Stimulated activated CD4-positive, alpha-beta T cell treated with anti-CD3 and anti-CD28 coated beads, Interleukin-4, amount 100 ng/mL, for 1 hour (primary cell): ENCODE measurements around the gene TMEM178A.
"Not testable (repeated sequence)": the region's sequence is repeated elsewhere in the genome, so short reads cannot be mapped to it uniquely, and the experiment has no call there.

Source experiments
- DNase-seq: peaks from one replicate; pipeline ENCODE4 v3.0.0-alpha.2; 2020

TMEM178A gene

DNA sequence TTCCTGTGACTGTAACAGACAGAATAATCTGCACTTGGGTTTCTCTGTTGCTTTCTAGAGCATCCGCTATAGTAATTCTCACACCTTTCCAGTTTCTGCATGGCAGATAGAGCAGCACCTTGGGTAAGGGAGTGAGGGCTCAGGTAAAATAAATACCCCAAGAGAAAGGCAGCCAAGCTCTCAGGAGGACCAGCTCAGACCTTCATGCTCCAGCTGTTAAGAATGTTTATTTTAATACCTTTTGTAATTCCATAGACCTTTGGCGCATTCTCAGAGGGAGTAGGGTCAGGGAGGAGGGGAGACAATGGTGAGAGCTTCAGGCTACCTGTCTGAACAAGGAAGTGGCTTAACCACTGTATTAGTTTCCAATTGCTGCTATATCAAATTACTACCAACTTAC, 16.2 kb upstream of the TMEM178A start:
- no peak for DNase-seq

DNA sequence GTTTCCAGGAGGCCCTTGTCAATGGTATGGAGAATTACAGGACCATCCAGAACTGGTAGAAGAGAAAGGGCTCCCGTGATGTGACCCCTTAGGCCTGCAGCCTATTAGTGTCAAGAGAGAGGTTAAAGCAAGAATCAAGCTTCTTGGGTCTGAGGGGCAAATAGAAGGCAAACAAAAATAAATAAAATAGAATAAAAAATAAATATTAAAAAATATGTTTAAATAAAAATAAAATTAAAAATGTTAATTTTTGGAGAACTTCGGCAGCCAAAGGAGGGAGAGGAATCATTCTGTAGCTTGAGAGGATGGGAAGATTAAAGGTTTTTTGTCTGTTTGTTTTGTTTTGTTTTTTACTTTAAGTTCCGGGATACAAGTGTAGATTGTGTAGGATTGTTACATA, 15.2 kb upstream of the TMEM178A start:
- no peak for DNase-seq

GRCh38 chr2:39656215-39656614, 9.5 kb upstream of the TMEM178A start:
- DNase-seq = not testable (repeated sequence)

DNA sequence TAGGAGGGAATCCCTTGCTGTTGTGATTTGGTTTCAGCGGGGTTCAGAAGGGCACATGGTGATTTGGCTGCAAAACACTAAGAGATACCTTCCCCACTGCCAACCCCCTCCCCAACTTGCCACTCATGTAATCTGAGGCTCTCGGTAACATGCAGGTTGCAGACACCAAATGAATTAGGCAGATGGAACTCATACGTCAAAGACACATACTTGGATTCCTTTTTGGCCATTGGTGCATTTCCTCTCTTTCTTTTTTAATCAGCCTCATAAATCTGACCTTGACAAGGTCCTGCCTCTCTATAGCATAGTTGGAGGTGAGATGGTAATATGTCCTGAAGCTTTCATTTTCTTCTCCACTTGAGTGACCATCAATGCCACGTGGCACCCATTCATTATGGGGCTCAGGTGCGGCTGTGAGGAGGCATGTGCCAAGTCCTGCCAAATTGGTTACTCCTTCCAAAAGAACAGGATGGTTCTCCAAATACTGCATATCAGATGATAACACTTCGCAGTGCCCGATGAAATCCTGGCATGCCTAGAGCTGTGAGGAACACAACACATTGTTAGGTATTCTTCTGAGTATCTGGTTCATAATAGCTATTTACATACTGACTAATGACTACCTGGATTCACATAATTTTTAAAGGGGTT, 8.3 kb upstream of the TMEM178A start:
- DNase-seq = no peak

GRCh38 chr2:39658371-39658770, 7.3 kb upstream of the TMEM178A start:
- DNase-seq = no peak

DNA sequence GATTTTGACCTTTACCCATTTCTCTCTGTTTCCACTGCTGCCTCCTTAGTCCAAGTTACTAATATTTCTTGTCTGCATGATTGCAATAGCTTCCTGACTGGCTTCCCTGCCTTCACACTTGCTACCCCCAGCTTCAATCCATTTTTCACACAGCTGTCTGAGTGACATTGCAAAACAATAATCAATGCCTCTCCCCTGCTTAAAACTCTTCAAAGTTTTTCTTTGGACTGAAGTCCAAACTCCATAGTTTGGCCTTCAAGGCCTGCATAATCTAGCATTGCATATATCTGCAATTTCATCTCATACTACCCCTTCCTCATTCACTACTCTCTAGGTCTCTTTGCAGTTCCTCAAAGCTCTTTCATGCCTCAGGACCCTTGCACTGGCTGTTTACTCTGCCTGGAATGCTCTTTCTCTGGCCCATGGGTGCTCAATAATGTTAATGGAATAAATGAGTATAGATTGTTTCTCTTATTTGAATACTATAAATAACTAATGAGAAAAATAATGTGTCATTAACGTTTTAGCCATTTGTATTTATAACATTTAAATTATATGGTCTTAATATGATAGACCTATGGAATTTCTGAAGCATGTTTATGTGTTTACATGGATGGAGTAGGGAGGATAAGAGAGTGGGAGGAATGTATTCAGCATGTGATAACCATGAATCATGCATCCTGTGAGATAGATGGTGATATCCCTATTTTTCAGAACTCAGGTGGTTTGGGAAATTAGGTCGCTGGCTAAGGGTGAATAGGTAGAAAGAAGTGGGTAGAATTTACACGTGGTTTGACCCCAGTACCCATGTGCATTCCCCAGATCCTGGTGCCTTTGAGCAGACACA, 5.7 kb upstream of the TMEM178A start:
- DNase-seq = no peak

DNA sequence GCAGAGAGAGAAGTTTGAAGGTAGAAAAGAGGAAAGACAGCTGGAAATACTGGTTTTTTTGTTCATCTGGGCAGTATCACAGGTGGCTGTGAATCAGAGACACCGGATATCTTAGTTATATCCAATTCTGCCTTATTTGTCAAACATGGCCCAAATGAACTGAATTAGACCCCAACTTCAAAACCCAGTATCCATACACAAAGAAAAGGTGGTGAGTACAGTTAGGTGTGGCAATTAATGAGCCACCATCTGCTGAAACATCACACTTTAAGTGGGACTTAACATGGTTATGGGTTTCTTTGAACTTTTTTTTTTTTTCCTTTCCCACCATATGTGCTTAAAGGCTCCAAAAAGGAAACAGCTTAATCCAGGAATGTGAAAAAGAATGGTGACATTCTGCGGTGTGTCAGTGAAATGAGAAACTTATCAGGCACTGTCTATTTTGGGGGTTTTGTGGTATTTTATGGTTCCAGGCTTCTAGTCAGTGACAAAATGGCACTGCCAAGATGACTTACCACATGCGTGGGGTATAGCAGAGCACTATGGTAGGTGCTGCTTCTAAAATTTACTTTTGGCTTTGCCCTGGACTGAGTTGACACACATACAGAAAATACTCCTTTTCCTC, 5.0 kb upstream of the TMEM178A start:
- DNase-seq = no peak

DNA sequence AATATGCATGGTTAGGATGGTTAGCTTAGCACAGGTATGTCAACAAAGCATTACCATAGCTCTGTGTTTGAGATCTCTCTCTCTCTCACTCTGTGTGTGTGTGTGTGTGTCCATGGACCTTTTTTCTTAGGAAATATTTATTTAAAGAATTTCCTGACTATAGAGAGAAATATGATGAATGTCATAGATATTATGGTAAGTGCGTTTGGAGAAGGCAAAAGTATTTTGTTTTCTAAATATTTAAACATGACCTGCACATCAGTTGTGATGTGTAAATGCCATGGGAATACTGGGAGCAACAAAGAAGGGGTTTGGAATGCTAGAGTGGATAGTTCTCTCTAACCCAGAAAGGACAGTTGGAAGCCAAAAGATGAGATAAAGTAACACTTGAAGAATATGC, 3.9 kb upstream of the TMEM178A start:
- no peak for DNase-seq

DNA sequence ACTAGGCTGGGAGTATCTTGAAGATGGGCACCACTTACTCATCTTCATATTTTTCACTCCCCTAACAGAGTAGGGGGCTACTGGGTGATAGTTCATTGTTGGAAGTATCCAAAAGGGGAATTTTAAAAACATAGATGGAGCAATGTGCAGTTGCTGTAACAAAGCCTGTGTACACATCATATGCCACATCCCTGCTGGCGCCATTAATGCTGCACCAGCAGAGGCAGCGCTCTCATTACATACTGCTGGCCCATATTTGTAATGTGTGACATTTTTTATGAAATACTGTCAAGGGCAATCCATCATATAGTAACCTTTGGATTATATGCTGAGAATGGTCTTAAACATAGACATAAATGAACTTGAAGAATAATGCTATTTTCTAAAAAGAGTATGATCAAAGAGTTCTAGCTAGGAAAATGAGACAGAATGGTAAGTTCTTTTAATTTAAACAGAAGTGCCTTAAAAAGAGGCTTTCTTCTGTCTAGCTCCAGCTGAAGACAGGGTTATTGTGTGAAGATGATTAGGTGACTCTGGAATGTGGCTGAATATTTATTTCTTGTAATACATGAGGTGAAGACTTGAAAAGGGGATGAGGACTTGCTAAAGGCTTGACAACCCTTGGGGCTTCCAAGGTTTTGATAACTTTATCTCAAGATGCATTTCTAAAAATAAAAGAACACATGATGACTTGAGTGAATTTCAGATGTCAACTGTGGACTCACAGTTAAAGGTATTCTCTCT, 2.4 kb upstream of the TMEM178A start:
- no peak for DNase-seq

- DNase-seq = no peak
These were observed 1.4 kb upstream of the TMEM178A start for GRCh38 chr2:39664232-39664887.

GRCh38 chr2:39664888-39665591, 677 bp upstream of the TMEM178A start:
- no peak for DNase-seq

DNA sequence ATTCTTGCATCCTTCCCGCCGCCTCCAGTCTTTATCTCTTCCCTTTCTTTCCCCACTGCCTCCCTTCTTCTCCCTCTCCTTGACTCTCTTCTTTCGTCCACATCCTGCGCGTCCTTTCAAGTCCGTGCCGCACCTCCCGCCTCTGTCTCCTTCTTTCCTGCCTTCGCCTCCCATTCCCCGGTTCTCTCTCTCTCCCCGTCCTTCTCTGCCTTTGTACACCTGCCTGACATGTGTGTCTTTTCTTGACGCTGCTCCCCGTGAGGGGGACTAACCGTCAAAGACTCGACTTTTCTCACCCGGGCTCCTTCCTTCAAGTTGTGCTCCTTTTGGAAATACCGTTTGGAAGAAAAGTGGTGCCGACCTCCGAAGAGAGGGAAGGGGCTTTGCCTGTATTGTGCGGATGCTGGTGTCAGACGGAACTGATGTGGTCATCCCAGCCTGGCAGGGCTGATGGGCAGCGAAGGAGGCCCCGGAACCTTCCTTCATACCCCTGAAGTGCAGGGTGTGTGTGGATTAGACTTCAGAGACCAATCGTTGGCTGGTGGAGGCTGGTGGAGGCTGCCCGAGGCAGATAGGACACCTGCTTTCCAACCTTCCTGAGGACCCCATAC, 879 bp downstream of the TMEM178A start:
- no peak for DNase-seq

GRCh38 chr2:39667104-39667885, 1.6 kb downstream of the TMEM178A start:
- no peak for DNase-seq

GRCh38 chr2:39667886-39668276, 2.2 kb downstream of the TMEM178A start:
- no peak for DNase-seq

DNA sequence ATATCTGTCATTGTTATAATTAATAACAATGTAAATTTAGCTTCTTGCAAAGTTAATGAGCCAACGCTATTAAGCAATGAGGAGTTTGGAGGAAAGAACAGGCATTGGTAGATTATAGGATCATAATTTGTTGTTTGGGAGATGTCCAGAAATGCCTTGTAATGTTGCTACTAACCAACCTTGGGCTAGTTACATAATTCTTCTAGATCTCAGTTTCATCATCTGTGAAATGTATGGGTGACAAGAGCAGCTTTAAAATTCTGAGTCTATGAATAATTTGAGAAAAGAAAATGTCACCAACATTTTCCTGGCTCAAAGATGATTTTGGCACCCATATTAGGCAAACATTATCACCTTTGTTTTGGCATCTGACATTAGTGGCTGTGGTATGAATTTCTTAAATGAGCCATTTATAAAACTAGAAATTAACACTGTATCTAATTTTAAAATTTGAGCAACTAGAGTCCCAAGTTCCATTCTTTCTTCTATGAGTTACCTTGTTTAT, 2.9 kb downstream of the TMEM178A start:
- no peak for DNase-seq

DNA sequence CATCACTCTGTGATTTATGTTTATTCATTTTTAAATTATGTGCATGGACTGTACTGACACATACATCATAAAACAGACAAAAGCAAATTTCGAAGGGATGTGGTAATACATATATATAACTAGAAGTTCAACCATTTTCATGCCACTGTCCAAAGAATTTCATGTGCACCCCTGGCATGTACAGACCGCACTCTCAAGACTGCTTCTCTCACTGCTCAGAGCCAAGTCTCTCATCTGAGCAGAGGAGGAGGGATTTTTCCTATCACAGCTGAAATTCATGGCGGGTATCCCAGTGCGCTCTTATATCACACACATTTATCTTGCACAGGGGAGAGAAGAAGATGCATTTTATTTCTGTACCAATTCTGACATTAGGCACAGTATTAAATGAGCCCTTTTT, 5.9 kb downstream of the TMEM178A start:
- DNase-seq = no peak

DNA sequence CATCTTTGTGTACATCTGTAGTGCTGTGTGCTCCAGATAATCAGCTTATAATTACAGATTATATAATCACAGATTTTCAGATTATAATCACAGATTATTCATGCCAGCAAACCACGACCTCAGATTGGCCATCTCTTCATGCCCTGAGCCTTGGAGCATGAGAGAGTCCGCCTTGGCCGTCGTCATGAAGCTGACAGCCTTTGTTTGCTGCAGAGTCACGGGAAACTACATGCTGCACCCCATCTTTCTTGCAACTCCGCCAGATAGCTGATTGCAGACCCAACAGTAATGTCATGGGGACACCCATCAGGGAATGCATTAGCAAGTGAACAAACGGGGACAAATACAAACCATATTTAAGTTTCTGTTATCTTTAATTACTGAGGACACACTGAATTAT, 7.3 kb downstream of the TMEM178A start:
- no peak for DNase-seq

GRCh38 chr2:39676342-39676741, 10.6 kb downstream of the TMEM178A start:
- no peak for DNase-seq

DNA sequence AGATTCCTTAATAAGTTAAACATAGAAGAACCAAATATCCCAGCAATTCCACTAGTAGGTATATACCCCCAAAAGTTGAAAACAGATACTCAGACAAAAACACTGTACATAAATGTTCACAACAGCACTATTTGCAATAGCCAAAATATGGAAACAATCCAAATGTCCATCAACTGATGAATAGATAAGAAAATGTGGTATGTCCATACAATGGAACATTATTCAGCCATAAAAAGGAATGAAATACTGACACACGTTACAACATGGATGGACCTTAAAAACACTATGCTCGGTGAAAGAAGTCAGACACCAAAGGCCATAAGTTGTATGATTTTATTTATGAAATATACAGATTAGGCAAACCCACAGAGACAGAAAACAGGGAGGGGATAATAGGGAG, 12.5 kb downstream of the TMEM178A start:
- DNase-seq = no peak

- DNase-seq = no peak
These were observed 14.1 kb downstream of the TMEM178A start for GRCh38 chr2:39679805-39680204.
